ENCODE data around the gene NQO2.

DNA sequence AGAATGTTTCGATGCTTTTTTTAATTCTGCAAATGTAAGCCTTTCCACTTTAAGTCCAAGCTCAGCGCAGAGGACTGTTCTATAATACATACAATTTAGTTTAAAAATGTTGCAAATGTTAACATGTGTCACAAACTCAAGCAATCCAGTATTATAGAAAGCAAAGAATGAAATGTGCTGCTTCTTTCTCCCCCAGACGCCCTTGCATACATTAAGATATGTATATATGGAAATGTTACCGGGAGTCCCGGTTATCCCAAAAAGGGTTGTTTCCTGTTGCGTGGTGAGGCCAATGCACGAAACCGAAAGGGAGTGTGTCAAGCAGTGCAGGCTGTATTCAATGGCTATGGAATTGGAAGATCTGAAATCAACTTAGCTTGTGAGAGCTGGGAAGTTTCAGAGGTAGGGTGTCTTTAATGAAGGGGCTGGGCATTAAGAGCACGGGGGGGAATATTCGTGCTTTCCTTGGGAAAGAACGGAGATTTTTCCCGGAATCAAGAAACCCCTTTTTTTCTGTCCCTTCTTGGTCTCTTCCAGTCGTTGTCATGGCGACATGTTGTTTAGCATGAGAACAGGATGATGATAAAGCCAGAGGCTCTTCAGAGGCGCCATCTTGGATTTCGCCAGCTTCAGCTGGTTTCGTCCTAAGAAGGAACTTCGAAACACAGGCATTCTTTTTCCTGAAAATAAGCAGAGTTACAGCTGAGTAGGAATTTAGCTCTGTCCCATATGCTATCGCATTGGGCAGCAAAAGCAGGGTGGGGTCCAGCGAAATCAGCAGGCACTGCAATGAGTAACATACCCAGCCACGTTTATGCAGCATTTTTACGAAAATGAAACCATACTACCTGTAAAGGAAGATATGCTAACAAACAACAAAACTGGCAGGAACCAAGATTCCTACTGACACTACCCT is 10.1 kb upstream of the NQO2 start:
- TF ChIP-seq, protein P1, sequence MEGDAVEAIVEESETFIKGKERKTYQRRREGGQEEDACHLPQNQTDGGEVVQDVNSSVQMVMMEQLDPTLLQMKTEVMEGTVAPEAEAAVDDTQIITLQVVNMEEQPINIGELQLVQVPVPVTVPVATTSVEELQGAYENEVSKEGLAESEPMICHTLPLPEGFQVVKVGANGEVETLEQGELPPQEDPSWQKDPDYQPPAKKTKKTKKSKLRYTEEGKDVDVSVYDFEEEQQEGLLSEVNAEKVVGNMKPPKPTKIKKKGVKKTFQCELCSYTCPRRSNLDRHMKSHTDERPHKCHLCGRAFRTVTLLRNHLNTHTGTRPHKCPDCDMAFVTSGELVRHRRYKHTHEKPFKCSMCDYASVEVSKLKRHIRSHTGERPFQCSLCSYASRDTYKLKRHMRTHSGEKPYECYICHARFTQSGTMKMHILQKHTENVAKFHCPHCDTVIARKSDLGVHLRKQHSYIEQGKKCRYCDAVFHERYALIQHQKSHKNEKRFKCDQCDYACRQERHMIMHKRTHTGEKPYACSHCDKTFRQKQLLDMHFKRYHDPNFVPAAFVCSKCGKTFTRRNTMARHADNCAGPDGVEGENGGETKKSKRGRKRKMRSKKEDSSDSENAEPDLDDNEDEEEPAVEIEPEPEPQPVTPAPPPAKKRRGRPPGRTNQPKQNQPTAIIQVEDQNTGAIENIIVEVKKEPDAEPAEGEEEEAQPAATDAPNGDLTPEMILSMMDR (IDR thresholded peaks at IDR 0.05) = no peak
- peak; percentile 50 for TF ChIP-seq POLR2A (IDR thresholded peaks at IDR 0.05)

All from prostate gland (tissue), 2 donors.